HepG2 (cell line): ENCODE measurements around the gene SH2D6. TPM values are rescaled to one million over a fixed set of nuclear protein-coding genes. Genes with fewer than 3 reads are reported as not detected.
A peak's percentile ranks its signal among the peaks of the same experiment; 100 is the strongest.

Experiments used
- ATF4 ChIP-seq, 2 experiments: fragments of 450-650 bp in 1 of 2; sonication (generic) in 1 of 2; formaldehyde crosslinking; IDR thresholded peaks; 2 replicates each; pipeline versions ENCODE4 v1.5.0 to v1.8.0; 2020 to 2022; ENCODE audit warnings: mild to moderate bottlenecking in 1 of 2, missing genetic modification reagents in 1 of 2
- BHLHE40 ChIP-seq: IDR thresholded peaks from 2 replicates; pipeline ENCODE4 v1.6.1; 2011; ENCODE audit warnings: low read length, improper control_type of control experiment
- FOXC1 ChIP-seq: sonication (generic); formaldehyde crosslinking; IDR thresholded peaks from 2 replicates; pipeline ENCODE4 v1.8.0; 2022; ENCODE audit warnings: mild to moderate bottlenecking, missing genetic modification reagents, borderline replicate concordance
- HMG20B ChIP-seq: conservative IDR thresholded peaks from 2 replicates; pipeline ENCODE4 v1.6.1; 2016; ENCODE audit warnings: missing genetic modification reagents, missing compliant biosample characterization
- KDM4B ChIP-seq: sonication (generic); formaldehyde crosslinking; IDR thresholded peaks from 2 replicates; pipeline ENCODE4 v1.4.0; 2020; ENCODE audit warnings: missing genetic modification reagents
- ZBTB40 ChIP-seq, 2 experiments: fragments of 450-650 bp in 1 of 2; sonication (generic) in 1 of 2; formaldehyde crosslinking in 1 of 2; IDR thresholded peaks; 2 replicates each; pipeline versions ENCODE4 v1.6.1 to v1.8.0; 2016 to 2022; ENCODE audit warnings: antibody characterized with exemption in 1 of 2, mild to moderate bottlenecking in 1 of 2, missing genetic modification reagents in 1 of 2
- ZMYM2 ChIP-seq: sonication (generic); formaldehyde crosslinking; IDR thresholded peaks from 2 replicates; pipeline ENCODE4 v1.8.0; 2022; ENCODE audit warnings: mild to moderate bottlenecking, missing genetic modification reagents
- ZNF563 ChIP-seq: sonication (generic); formaldehyde crosslinking; IDR thresholded peaks from 2 replicates; pipeline ENCODE4 v1.8.0; 2022; ENCODE audit warnings: mild to moderate bottlenecking, moderate library complexity, missing genetic modification reagents
- ZNF589 ChIP-seq: sonication (generic); formaldehyde crosslinking; conservative IDR thresholded peaks from 2 replicates; pipeline ENCODE4 v1.8.0; 2022; ENCODE audit warnings: mild to moderate bottlenecking, moderate library complexity, missing genetic modification reagents
- ZNF629 ChIP-seq: sonication (generic); formaldehyde crosslinking; conservative IDR thresholded peaks from 2 replicates; pipeline ENCODE4 v1.5.0; 2020; ENCODE audit warnings: missing genetic modification reagents
- polyA plus RNA-seq, 8 experiments: library from polyadenylated mRNA; depleted of rRNA in 3 of 8; stranded (reverse) in 7 of 8; unstranded in 1 of 8; fragments of >200 nt; fragmentation: Illumina TruSeq in 4 of 8; extraction: Trizol in 4 of 8; gene quantifications; 2 replicates each; pipeline versions ENCODE4 v1.2.1 to v1.2.3, GENCODE V29; 2011 to 2016; ENCODE audit warnings: low read depth in 4 of 8, missing spikeins in 1 of 8, mixed read lengths in 1 of 8; ENCODE audit not compliant: insufficient read depth in 1 of 8
- total RNA-seq, 5 experiments: library from RNA; depleted of rRNA; stranded (reverse); fragments of >200 nt; fragmentation: Illumina TruSeq; extraction: Trizol; gene quantifications; 2 replicates each; pipeline ENCODE4 v1.2.3, GENCODE V29; 2016; ENCODE audit warnings: low read depth in 1 of 5
- TF ChIP-seq, protein P1 (sequence below): sonication (generic); formaldehyde crosslinking; IDR thresholded peaks from 2 replicates; pipeline ENCODE4 v1.5.1; 2020; ENCODE audit warnings: mild to moderate bottlenecking, missing genetic modification reagents
- TF ChIP-seq, protein P2 (sequence below): sonication (generic); formaldehyde crosslinking; IDR thresholded peaks from 2 replicates; pipeline ENCODE4 v1.5.1; 2020; ENCODE audit warnings: mild to moderate bottlenecking, missing genetic modification reagents, borderline replicate concordance

Gene SH2D6
- total and polyA plus RNA-seq, 2 of the 13 experiments (the other 11 are each of a cell fraction or from before 2014, with no cell fraction given) = 0.11 to 0.26 TPM

DNA sequence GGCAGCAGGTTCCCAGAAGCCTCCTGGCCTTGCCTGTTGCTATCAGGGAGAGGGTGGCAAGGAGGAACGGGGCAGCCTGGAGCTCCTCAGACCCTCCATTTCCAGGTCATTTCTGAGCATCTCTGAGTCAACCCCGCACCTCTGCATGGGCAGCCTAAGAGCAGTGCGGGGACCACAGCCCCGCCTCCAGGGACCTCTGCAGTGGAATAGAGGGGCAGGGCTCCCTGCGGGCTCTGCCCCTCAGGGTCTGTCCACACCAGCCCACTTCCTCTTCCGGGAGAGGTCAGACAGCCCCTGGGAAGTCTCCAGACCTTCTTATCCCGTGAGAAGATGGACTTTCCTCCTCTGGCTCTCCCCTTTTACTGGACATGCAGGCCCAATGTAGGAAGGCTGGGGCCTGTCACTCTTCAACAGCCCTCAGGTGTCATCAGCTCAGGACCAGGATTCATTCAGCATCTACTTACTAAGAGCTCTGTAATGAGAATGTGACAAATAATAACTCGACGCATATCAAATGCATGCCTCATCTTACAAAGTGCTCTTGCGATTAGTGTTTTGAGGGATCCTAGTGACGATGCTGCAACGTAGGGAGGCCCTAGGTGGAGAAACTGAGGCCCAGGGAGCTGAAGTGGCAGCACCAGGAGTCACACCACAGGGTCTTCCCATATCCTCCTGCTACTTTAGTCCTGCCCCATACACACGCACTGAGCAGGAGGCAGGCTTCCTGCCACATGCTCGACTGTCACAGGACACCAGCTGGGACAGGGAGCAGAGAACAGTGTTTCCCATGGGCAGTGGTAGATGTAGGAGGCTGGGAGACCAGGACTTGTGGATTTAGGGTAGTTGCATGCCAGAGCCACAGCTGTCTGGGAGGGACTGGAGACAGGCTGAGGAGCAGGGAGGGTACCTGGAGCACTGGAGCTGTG is 28.0 kb downstream of the SH2D6 start (continued):
- TF ChIP-seq ZBTB40 (IDR thresholded peaks at IDR 0.05) (no peak), ZBTB40 (CRISPR knock-in tag; IDR thresholded peaks at IDR 0.05) (peak; percentile 28; the same call in 1 of the 2 replicates), ZMYM2 (no peak), FOXC1 (CRISPR knock-in tag) (0 out of 2 replicates have a peak, but pooled peaks have one; percentile 48), KDM4B (no peak), ZNF589 (no peak), HMG20B (CRISPR knock-in tag) (no peak), ZNF629 (CRISPR knock-in tag) (no peak), BHLHE40 (no peak), ZNF563 (CRISPR knock-in tag) (no peak), ATF4 (CRISPR knock-in tag; IDR thresholded peaks at IDR 0.05) (0 out of 4 replicates have a peak, but pooled peaks of 1 of the 2 experiments have one; percentile 10)
- TF ChIP-seq, protein P1, sequence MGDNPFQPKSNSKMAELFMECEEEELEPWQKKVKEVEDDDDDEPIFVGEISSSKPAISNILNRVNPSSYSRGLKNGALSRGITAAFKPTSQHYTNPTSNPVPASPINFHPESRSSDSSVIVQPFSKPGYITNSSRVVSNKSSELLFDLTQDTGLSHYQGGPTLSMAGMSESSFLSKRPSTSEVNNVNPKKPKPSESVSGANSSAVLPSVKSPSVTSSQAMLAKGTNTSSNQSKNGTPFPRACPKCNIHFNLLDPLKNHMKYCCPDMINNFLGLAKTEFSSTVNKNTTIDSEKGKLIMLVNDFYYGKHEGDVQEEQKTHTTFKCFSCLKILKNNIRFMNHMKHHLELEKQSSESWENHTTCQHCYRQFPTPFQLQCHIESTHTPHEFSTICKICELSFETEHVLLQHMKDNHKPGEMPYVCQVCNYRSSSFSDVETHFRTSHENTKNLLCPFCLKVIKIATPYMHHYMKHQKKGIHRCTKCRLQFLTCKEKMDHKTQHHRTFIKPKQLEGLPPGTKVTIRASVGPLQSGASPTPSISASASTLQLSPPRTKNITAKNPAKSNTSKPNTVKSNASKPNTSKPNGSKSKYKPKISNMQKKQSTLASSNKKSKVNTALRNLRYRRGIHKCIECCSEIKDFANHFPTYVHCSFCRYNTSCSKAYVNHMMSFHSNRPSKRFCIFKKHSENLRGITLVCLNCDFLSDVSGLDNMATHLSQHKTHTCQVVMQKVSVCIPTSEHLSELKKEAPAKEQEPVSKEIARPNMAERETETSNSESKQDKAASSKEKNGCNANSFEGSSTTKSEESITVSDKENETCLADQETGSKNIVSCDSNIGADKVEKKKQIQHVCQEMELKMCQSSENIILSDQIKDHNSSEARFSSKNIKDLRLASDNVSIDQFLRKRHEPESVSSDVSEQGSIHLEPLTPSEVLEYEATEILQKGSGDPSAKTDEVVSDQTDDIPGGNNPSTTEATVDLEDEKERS (CRISPR knock-in tag) = no peak
- TF ChIP-seq, protein P2, sequence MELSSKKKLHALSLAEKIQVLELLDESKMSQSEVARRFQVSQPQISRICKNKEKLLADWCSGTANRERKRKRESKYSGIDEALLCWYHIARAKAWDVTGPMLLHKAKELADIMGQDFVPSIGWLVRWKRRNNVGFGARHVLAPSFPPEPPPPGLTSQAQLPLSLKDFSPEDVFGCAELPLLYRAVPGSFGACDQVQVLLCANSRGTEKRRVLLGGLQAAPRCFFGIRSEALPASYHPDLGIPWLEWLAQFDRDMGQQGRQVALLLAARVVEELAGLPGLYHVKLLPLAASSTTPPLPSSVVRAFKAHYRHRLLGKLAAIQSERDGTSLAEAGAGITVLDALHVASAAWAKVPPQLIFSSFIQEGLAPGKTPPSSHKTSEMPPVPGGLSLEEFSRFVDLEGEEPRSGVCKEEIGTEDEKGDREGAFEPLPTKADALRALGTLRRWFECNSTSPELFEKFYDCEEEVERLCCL (CRISPR knock-in tag) = no peak
- TF ChIP-seq, all 625 proteins: peak for 17
